Loucy (cell line): ENCODE measurements around the gene RNF126.

Source experiments
- H2AFZ ChIP-seq: fragments of 200-600 bp; sonication (generic); 2 replicates; pipeline ENCODE4 v1.6.0; 2016; ENCODE audit warnings: antibody characterized with exemption, mild to moderate bottlenecking, low read length, moderate library complexity
- H3F3A ChIP-seq: fragments of 200-600 bp; 2 replicates; pipeline ENCODE4 v1.6.0; 2016; ENCODE audit warnings: antibody characterized with exemption, low read depth, mild to moderate bottlenecking
- H3K27me3 ChIP-seq: fragments of 200-600 bp; sonication (generic); 2 replicates; pipeline ENCODE4 v1.6.1; 2014; ENCODE audit warnings: low read length, mild to moderate bottlenecking; ENCODE audit not compliant: insufficient read depth, poor library complexity, severe bottlenecking
- H3K36me3 ChIP-seq: fragments of 200-600 bp; sonication (generic); 2 replicates; pipeline ENCODE4 v1.6.1; 2016; ENCODE audit warnings: low read length; ENCODE audit not compliant: insufficient read depth
- H3K4me1 ChIP-seq: fragments of 200-600 bp; sonication (generic); 2 replicates; pipeline ENCODE4 v1.5.1; 2014; ENCODE audit warnings: low read length, mild to moderate bottlenecking; ENCODE audit not compliant: insufficient read depth, poor library complexity, severe bottlenecking
- H3K4me2 ChIP-seq: fragments of 200-600 bp; sonication (generic); 2 replicates; pipeline ENCODE4 v1.6.0; 2014; ENCODE audit warnings: antibody characterized with exemption, low read length, low read depth, mild to moderate bottlenecking; ENCODE audit not compliant: poor library complexity, severe bottlenecking
- H3K4me3 ChIP-seq: fragments of 200-600 bp; sonication (generic); 2 replicates; pipeline ENCODE4 v1.5.1; 2014; ENCODE audit warnings: low read length, mild to moderate bottlenecking, mixed read lengths; ENCODE audit not compliant: poor library complexity, severe bottlenecking
- H3K79me2 ChIP-seq: fragments of 200-600 bp; sonication (generic); 2 replicates; pipeline ENCODE4 v1.6.1; 2014; ENCODE audit warnings: low read length; ENCODE audit not compliant: insufficient read depth
- H3K9ac ChIP-seq: fragments of 200-600 bp; sonication (generic); 2 replicates; pipeline ENCODE4 v1.6.0; 2014; ENCODE audit warnings: mild to moderate bottlenecking, low read depth, low read length, moderate library complexity; ENCODE audit not compliant: poor library complexity, severe bottlenecking
- H3K9me2 ChIP-seq: fragments of 200-600 bp; sonication (generic); replicated peaks from 2 replicates; pipeline ENCODE4 v1.6.1; 2016; ENCODE audit warnings: low read depth, low read length, mixed read lengths
- H3K9me3 ChIP-seq: fragments of 200-600 bp; sonication (generic); 2 replicates; pipeline ENCODE4 v1.6.1; 2014; ENCODE audit warnings: mild to moderate bottlenecking, antibody characterized with exemption, low read length, low read depth; ENCODE audit not compliant: insufficient read depth
- H4K20me1 ChIP-seq: fragments of 200-600 bp; sonication (generic); 2 replicates; pipeline ENCODE4 v1.6.0; 2014; ENCODE audit warnings: antibody characterized with exemption, low read length, mild to moderate bottlenecking; ENCODE audit not compliant: insufficient read depth, poor library complexity, severe bottlenecking
- EZH2phosphoT487 ChIP-seq: fragments of 200-600 bp; IDR thresholded peaks from 2 replicates; pipeline ENCODE4 v1.6.1; 2018; ENCODE audit warnings: antibody characterized with exemption, mild to moderate bottlenecking, moderate library complexity, borderline replicate concordance
- TF ChIP-seq, protein P1 (sequence below): fragments of 200-600 bp; sonication (generic); conservative IDR thresholded peaks from 2 replicates; pipeline ENCODE4 v1.5.1; 2014; ENCODE audit warnings: mild to moderate bottlenecking, antibody characterized with exemption, low read length

Gene RNF126

GRCh38 chr19:661427-662196, 1.4 kb downstream of the RNF126 start:
- Histone ChIP-seq H3F3A (no peaks in the 10 kb centered on the region), H3K9me2 (no peaks in the 10 kb centered on the region), H3K79me2 (peaks cover 64% of the 10 kb centered on the region), H3K4me2 (peak overlapping the region; percentile 100), H3K9ac (peak overlapping the region; percentile 91), H3K36me3 (no peaks in the 10 kb centered on the region; the same call in 1 of the 2 replicates), H3K27me3 (peaks cover 7% of the 10 kb centered on the region), H4K20me1 (peaks cover 61% of the 10 kb centered on the region), H2AFZ (no peak overlapping the region), H3K4me3 (peak overlapping the region; percentile 100), H3K9me3 (no peaks in the 10 kb centered on the region), H3K4me1 (peaks cover 24% of the 10 kb centered on the region)
- TF ChIP-seq, protein P1, sequence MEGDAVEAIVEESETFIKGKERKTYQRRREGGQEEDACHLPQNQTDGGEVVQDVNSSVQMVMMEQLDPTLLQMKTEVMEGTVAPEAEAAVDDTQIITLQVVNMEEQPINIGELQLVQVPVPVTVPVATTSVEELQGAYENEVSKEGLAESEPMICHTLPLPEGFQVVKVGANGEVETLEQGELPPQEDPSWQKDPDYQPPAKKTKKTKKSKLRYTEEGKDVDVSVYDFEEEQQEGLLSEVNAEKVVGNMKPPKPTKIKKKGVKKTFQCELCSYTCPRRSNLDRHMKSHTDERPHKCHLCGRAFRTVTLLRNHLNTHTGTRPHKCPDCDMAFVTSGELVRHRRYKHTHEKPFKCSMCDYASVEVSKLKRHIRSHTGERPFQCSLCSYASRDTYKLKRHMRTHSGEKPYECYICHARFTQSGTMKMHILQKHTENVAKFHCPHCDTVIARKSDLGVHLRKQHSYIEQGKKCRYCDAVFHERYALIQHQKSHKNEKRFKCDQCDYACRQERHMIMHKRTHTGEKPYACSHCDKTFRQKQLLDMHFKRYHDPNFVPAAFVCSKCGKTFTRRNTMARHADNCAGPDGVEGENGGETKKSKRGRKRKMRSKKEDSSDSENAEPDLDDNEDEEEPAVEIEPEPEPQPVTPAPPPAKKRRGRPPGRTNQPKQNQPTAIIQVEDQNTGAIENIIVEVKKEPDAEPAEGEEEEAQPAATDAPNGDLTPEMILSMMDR, result no peak
- no peak for TF ChIP-seq EZH2phosphoT487

GRCh38 chr19:660793-661426, 2.1 kb downstream of the RNF126 start:
- Histone ChIP-seq H3K9me2 (no peaks in the 10 kb centered on the region), H3F3A (no peaks in the 10 kb centered on the region), H3K79me2 (peaks cover 71% of the 10 kb centered on the region), H4K20me1 (peaks cover 64% of the 10 kb centered on the region), H3K9me3 (no peaks in the 10 kb centered on the region), H3K27me3 (peaks cover 7% of the 10 kb centered on the region), H3K4me3 (peak overlapping the region; percentile 100), H3K36me3 (no peaks in the 10 kb centered on the region; the same call in 1 of the 2 replicates), H3K4me1 (peaks cover 24% of the 10 kb centered on the region), H3K4me2 (peak overlapping the region; percentile 100), H2AFZ (no peak overlapping the region), H3K9ac (peak overlapping the region; percentile 91)
- TF ChIP-seq, protein P1, result no peak
- no peak for TF ChIP-seq EZH2phosphoT487

DNA sequence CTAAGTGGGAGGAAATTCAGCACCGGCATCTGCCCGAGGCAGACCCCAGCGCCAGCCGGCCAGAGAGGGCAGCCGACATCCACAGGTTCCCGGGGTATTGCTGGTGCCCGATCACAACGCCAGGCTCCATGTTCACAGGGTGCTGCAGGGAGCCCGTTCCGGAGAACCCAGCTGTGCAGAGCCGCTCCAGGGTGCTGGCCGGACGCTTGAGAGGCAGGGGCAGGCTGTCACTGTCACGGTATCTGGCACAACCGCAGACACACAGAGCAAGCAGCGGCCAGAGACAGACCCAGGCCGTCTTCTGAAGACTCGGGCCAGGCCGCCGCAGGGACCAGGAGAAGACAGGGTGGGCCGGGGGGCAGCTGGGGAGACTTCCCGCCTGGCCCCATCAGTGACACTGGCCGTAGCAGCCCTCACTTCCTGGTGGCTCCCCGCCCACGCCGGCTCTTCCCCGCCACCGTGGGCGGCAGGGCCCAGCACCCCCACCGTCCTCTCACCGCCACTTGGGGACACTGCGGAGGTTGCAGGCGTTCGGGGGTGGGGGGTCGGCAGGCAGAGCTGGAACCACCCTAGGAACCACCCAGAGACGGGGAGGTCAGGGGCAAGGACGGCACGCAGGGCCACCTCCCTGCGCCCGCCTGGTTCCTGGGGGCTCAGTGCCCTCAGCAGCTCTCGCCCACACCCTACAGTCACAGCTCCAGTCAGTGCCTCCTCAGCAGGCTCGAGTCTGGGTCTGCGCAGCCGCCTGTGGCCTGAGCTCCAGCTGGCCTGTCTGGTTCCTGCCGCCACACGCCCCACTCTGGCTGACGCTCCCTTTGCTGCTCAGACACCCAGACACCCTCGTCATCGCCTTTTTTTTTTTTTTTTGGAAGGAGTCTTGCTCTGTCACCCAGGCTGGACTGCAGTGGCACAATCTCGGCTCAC, 3.8 kb downstream of the RNF126 start:
- Histone ChIP-seq H2AFZ (no peak overlapping the region), H3K9me3 (no peaks in the 10 kb centered on the region), H3K9me2 (no peaks in the 10 kb centered on the region), H3F3A (no peaks in the 10 kb centered on the region), H4K20me1 (peaks cover 79% of the 10 kb centered on the region), H3K79me2 (peaks cover 88% of the 10 kb centered on the region), H3K9ac (peak overlapping the region; percentile 91), H3K4me1 (peaks cover 18% of the 10 kb centered on the region), H3K27me3 (peaks cover 7% of the 10 kb centered on the region), H3K36me3 (peaks cover 5% of the 10 kb centered on the region; the same call in 1 of the 2 replicates), H3K4me3 (no peak overlapping the region), H3K4me2 (peak overlapping the region; percentile 100)
- TF ChIP-seq EZH2phosphoT487, result no peak
- TF ChIP-seq, protein P1, result no peak
